GM06990 (cell line): ENCODE measurements around the gene SATB1.
A peak's percentile ranks its signal among the peaks of the same experiment; 100 is the strongest.
"Not testable (repeated sequence)": the region's sequence is repeated elsewhere in the genome, so short reads cannot be mapped to it uniquely, and the experiment has no call there.

Experiments
- DNase-seq: peaks from one replicate; pipeline ENCODE4 v3.0.0-alpha.2; 2011; ENCODE audit not compliant: insufficient read length; ENCODE audit errors: extremely low read depth
- H3K27me3 ChIP-seq: replicated peaks from 2 replicates; pipeline ENCODE4 v1.6.0; 2011; ENCODE audit warnings: low read length; ENCODE audit not compliant: control insufficient read depth, insufficient read depth
- H3K36me3 ChIP-seq: 2 replicates; pipeline ENCODE4 v1.5.1; 2011; ENCODE audit warnings: low read length; ENCODE audit not compliant: control insufficient read depth, insufficient read depth
- H3K4me3 ChIP-seq: replicated peaks from 2 replicates; pipeline ENCODE4 v1.5.1; 2011; ENCODE audit warnings: low read depth, mild to moderate bottlenecking, control low read depth, low read length
- TF ChIP-seq, protein P1 (sequence below): IDR thresholded peaks from 2 replicates; pipeline ENCODE4 v1.5.1; 2011; ENCODE audit warnings: low read length, control low read depth, mild to moderate bottlenecking, inconsistent platforms; ENCODE audit not compliant: insufficient read depth, poor library complexity, severe bottlenecking

The SATB1 gene

DNA sequence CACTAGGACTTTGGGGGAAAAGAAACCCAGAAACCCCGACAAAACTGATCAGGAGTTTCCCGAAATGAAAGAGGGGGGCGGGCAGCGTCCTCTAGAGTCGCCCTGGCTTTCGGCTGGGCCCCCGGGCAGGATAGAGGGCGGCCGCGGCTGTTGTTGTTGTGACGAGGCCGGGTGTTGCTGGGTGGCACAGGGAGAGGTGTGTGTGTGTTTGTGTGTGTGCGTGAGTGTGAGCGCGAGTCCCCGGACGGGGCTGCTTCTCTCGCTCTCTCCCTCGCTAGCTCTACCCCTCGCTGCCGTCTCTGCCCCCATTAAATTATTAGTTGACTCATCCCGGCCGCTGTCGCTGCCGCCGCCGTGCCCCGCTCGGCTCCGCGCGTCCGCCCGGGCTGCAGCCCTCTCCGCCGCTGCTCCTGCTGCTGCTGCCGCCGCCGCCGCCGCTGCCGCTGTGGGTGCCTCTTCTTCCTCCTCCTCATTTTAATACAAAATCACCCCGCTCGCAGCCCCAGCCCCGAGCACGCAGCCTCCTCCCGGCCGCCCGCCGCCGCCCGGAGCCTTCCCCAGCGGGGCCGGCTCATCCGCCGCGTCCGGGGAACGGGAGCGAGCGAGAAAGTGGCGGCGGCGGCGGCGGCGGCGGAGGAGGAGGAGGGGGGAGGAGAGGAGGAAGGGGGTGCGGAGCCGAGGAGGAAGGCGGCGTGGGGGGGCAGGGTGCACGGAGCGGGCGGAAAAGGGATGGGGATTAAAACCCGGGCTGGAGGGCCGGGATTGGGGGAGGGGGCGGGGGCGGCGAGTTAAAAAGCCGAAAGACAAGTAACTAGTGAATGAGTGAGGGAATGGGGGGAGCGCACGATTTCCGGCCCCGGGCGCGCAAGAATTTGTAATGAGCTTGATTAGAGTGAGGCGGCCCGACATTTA is at the start of gene SATB1:
Gene SATB1, minus strand, starts transcription at position 611 of the 912 bp plus-strand sequence. CDS start 4,372 bp downstream, outside the sequence.
- Histone ChIP-seq H3K27me3 (peaks cover 2% of the 10 kb centered on the region), H3K4me3 (peak within 1 kb of the TSS; percentile 63), H3K36me3 (no peaks in the 10 kb centered on the region)
- DNase-seq = peak; percentile 43
- TF ChIP-seq, protein P1, sequence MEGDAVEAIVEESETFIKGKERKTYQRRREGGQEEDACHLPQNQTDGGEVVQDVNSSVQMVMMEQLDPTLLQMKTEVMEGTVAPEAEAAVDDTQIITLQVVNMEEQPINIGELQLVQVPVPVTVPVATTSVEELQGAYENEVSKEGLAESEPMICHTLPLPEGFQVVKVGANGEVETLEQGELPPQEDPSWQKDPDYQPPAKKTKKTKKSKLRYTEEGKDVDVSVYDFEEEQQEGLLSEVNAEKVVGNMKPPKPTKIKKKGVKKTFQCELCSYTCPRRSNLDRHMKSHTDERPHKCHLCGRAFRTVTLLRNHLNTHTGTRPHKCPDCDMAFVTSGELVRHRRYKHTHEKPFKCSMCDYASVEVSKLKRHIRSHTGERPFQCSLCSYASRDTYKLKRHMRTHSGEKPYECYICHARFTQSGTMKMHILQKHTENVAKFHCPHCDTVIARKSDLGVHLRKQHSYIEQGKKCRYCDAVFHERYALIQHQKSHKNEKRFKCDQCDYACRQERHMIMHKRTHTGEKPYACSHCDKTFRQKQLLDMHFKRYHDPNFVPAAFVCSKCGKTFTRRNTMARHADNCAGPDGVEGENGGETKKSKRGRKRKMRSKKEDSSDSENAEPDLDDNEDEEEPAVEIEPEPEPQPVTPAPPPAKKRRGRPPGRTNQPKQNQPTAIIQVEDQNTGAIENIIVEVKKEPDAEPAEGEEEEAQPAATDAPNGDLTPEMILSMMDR = no peak

DNA sequence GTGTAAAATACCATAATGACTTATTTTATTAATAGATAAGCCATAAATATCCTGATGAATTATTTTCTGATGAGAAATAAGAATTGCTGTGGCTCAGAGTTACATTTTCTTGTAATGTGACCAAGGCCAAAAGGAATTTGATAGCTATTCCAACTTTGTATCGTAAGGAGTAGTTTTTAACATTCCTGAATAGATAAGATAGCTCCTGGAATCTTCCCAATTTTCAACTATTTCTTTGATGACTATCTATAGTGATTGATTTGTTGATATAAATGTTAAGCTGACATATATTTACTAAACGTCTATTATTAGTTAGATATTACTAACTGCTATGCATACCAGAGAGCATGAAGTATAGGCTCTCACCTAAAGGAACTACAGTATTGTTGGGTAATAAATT is 49.1 kb upstream of the SATB1 start:
- DNase-seq = no peak
- no peak overlapping the region for H3K4me3 ChIP-seq
- H3K27me3 ChIP-seq = no peaks in the 10 kb centered on the region
- TF ChIP-seq, protein P1 = no peak
- H3K36me3 ChIP-seq = no peaks in the 10 kb centered on the region

DNA sequence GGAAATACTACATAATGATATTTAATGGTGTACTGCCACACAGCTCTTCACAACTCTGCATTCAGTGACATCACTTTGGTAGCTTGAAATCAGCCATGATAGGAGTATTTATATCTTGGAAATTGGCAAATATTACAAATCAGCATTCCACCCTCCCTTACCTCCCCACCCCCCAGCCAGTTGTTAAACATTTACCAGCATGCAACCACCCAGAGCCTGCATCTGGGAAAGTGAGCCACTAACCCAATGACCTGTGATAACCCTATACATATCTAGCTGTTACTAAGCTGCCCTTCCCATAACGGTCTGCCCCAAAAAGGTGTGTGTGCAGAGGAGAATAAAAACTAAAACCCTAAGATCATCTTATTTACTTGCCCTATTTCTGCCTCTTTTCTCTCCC is 44.6 kb upstream of the SATB1 start:
- no peaks in the 10 kb centered on the region for H3K27me3 ChIP-seq
- TF ChIP-seq, protein P1 = no peak
- H3K36me3 ChIP-seq = no peaks in the 10 kb centered on the region
- no peak overlapping the region for H3K4me3 ChIP-seq
- no peak for DNase-seq

DNA sequence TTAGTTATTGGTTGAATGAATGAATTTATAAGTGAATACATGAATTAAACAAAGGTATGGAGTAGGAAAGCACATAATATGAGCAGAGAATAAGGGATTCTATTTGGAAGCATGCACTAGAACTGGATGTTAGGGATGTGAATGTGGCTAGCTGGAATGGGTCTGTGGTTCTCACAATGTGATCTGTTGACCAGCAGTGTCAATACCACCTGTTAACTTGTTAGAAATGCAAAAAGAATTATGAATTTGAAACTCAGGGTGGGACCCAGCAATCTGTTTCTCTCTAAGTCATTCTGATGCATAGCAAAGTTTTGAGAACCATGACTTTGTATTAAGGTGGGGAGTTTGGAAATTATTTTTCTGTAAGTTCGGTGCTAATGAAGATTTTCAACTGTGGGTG is 41.0 kb upstream of the SATB1 start:
- Histone ChIP-seq H3K36me3 (no peaks in the 10 kb centered on the region), H3K27me3 (no peaks in the 10 kb centered on the region), H3K4me3 (no peak overlapping the region)
- TF ChIP-seq, protein P1 = no peak
- DNase-seq = no peak

DNA sequence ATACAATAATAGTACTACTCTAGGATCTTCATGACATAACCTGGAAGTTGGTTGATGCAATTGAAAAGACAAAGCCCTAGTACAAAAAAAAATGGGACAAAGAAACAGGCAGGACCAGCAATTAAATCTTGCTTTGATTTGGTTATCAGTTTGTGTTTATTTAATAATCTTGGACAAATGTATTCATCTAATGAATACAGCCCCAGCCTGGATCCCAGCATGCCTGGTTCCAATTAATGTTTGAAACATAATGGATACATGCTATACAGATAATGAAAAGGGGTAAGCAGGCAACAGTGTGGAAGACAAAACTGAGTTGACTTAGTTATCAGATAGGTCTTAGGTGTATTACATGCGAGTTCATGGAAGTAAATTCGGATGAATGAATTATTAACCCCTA is 29.6 kb upstream of the SATB1 start:
- TF ChIP-seq, protein P1 = no peak
- Histone ChIP-seq H3K36me3 (no peaks in the 10 kb centered on the region), H3K4me3 (no peak overlapping the region), H3K27me3 (no peaks in the 10 kb centered on the region)
- no peak for DNase-seq

DNA sequence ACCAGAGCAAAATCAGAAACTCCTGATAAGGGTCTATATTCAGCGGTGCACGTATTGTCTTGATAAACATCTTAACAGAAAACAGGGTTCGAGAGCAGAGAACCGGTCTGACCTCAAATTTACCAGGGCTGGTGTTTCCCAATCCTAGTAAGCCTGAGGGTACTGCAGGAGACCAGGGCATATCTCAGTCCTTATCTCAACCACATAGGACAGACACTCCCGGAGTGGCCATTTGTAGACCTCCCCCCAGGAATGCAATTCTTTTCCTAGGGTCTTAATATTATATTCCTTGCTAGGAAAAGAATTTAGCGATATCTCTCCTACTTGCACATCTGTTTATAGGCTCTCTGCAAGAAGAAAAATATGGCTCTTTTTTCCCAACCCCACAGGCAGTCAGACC is 24.5 kb upstream of the SATB1 start:
- DNase-seq, H3K27me3 ChIP-seq, H3K36me3 ChIP-seq, H3K4me3 ChIP-seq: not testable (repeated sequence)
